Neuron (in vitro differentiated cells): Measurements from ENCODE around the gene SYDE2.

Source experiments
- H2AFZ ChIP-seq: one replicate; pipeline ENCODE4 v1.6.1; 2013; ENCODE audit warnings: low read depth, mild to moderate bottlenecking, inconsistent platforms, low read length, moderate library complexity
- H3K27me3 ChIP-seq: one replicate; pipeline ENCODE4 v1.6.1; 2013; ENCODE audit warnings: low read length; ENCODE audit not compliant: insufficient read depth
- H3K36me3 ChIP-seq: one replicate; pipeline ENCODE4 v1.6.1; 2013; ENCODE audit warnings: low read length; ENCODE audit not compliant: insufficient read depth
- H3K4me1 ChIP-seq: one replicate; pipeline ENCODE4 v1.6.1; 2013; ENCODE audit warnings: low read length; ENCODE audit not compliant: insufficient read depth
- H3K4me3 ChIP-seq: 2 replicates; pipeline ENCODE4 v1.5.1; 2013; ENCODE audit warnings: mild to moderate bottlenecking, low read length, moderate library complexity
- H3K9me3 ChIP-seq: one replicate; pipeline ENCODE4 v1.6.1; 2013; ENCODE audit warnings: low read length

The SYDE2 gene

DNA sequence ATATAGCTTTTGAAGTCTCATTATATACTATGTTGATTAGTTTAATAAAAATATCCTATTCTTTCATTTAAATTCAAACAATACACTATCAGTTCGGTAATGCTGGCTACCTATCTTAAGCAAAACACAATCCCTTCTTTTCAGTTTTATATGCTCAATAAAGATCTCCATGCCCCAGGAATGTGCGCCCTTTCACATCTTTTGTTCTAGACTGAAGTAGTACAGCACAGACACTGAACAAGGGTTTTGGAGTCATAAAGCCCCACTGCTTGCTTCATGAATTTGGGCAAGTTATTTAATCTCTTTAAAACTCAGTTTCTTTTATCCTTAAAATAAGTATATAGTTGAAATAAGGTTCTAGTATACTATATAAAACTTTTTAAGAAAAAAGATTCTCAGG, 22.4 kb downstream of the SYDE2 start:
- Histone ChIP-seq H3K9me3 (no peaks in the 10 kb centered on the region), H3K4me1 (peaks cover 2% of the 10 kb centered on the region), H3K27me3 (no peaks in the 10 kb centered on the region), H3K4me3 (no peak overlapping the region), H3K36me3 (peaks cover 12% of the 10 kb centered on the region), H2AFZ (no peak overlapping the region)

DNA sequence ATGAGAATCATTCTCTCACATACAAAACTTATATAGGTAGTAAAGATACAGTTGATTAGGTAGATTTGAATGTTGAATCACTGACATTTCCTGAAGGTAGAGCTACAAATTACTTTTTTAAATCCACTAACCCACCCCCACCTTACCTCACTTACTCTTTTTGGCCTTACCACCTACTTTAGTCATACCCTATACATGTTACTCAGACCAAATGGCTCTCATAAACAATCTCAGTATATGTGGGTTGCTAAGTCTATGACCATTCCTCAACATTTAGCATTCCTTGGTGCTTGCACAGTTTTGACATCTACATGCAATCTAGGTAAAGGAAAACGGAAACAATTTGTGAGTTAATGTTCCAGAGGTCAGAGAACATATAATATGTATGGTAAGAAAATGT, 26.3 kb downstream of the SYDE2 start:
- H3K27me3 ChIP-seq: no peaks in the 10 kb centered on the region
- H3K36me3 ChIP-seq: peaks cover 3% of the 10 kb centered on the region
- H3K9me3 ChIP-seq: no peaks in the 10 kb centered on the region
- H2AFZ ChIP-seq: no peak overlapping the region
- H3K4me3 ChIP-seq: no peak overlapping the region
- peaks cover 2% of the 10 kb centered on the region for H3K4me1 ChIP-seq

DNA sequence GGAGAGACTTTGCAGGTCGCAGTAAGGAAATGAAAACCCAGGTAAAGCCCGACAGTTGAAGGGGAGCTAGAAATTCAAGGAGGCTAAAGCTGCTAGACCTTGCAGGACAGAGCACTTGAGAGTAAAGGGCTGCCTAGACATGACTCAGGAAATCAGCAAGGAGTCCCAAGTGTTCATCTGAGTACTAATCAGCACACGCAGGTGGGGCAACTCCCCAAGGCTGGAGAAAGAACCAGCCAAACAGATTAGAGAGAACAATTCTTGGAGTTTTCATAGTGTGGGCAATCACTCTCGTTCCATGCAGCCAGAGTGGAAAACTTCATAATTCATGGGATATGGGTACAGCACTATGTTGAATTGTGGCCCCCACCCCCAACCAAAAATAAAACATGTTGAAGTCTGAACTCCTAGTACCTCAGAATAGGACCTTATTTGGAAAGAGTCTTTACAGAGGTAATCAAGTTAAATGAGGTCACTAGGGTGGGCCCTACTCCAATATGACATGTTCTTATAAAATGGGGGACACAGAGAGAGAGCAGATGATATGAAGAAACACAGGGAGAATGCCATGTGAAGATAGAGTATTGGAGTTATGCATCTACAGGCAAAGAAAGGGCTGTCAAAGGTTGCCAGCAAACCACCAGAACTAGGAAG, 28.0 kb downstream of the SYDE2 start:
- Histone ChIP-seq H3K4me3 (no peak overlapping the region), H3K9me3 (no peaks in the 10 kb centered on the region), H3K4me1 (no peaks in the 10 kb centered on the region)

DNA sequence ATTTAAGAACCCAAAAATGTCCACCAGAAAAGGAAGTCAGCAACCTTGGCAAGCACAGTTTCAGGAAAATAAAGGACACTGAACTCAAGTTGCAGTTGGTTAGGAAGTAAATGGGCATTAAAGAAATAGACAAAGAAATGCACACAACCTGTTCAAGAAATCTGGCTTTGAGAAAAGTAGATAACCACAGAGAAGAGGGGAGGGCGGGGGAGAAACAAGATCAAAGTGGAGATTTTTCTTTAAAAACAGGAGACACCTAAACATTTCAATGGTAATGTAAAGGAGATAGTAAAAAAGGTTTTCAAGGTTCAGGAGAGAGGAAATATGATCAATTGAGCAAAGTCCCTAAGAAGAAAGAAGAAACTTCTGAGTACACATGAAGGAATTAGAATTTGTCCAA, 29.1 kb downstream of the SYDE2 start:
- H3K9me3 ChIP-seq: no peaks in the 10 kb centered on the region
- H3K27me3 ChIP-seq: no peaks in the 10 kb centered on the region
- no peaks in the 10 kb centered on the region for H3K4me1 ChIP-seq
- no peak overlapping the region for H2AFZ ChIP-seq
- no peak overlapping the region for H3K4me3 ChIP-seq
- H3K36me3 ChIP-seq: no peaks in the 10 kb centered on the region

More for the DNA sequence above, 28.0 kb downstream of the SYDE2 start:
- H2AFZ ChIP-seq: no peak overlapping the region
- H3K27me3 ChIP-seq: no peaks in the 10 kb centered on the region
- peaks cover 3% of the 10 kb centered on the region for H3K36me3 ChIP-seq

DNA sequence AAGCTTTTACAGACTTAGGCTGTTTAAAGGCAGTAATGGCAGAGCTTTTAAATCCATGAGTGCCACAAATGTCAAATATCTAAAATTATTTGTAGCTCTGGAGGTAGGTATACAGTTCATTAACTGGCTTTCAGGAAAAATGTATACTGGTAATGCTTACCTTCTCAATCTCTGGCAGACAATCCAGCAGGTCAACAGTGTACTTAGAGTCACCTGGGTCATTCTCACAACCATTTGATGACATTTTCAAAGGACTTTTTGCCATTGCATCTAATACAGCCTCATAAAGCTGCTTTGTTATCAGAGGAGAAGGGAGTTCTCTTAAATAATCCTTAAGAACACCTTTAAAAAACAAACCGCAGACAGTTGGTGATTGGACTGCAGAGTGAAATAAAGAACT, 31.9 kb downstream of the SYDE2 start:
- no peaks in the 10 kb centered on the region for H3K27me3 ChIP-seq
- no peak overlapping the region for H2AFZ ChIP-seq
- H3K4me3 ChIP-seq: no peak overlapping the region
- H3K9me3 ChIP-seq: no peaks in the 10 kb centered on the region
- H3K4me1 ChIP-seq: no peaks in the 10 kb centered on the region
- H3K36me3 ChIP-seq: no peaks in the 10 kb centered on the region

DNA sequence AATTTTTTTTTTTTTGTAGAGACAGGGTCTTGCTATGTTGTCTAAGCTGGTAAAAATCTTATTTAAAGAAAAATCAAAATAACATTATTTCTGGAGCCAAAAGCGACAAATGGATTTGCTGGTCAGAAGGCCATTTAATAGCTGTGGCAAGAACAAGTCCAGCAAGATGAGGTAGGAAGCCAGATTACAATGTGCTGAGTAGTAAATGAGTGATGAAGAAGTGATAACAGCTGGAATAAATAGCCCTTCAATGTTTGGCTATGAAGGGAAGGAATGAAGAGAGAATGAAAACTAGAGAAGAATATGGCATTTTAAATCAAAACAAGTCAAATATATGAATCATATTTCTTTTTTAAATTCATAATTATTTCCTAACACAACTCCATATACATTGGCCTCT, 34.5 kb downstream of the SYDE2 start:
- H3K4me3 ChIP-seq: no peak overlapping the region
- no peaks in the 10 kb centered on the region for H3K27me3 ChIP-seq
- H3K36me3 ChIP-seq: no peaks in the 10 kb centered on the region
- H3K9me3 ChIP-seq: no peaks in the 10 kb centered on the region
- H3K4me1 ChIP-seq: no peaks in the 10 kb centered on the region
- H2AFZ ChIP-seq: no peak overlapping the region

DNA sequence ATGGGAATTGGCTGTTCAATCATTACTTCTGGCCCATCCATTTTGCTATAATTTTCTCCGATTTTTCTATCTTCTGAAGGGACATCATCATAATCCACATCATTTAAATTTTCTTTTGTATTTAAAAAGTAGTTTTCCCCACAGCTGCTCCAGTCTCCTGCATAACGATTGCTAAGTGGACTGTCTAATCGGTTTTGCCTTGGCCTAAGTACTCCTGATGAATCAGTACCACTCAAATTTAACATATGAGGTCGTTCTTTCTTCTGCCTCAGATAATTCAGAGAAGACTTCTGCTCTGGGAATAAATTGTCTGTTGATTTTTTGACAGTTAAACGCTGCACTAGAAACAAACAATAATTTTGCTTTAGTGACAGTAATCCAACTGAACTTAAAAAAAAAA, 41.9 kb downstream of the SYDE2 start:
- no peaks in the 10 kb centered on the region for H3K4me1 ChIP-seq
- no peak overlapping the region for H3K4me3 ChIP-seq
- H3K27me3 ChIP-seq: no peaks in the 10 kb centered on the region
- no peak overlapping the region for H2AFZ ChIP-seq
- H3K36me3 ChIP-seq: no peaks in the 10 kb centered on the region
- H3K9me3 ChIP-seq: no peaks in the 10 kb centered on the region

DNA sequence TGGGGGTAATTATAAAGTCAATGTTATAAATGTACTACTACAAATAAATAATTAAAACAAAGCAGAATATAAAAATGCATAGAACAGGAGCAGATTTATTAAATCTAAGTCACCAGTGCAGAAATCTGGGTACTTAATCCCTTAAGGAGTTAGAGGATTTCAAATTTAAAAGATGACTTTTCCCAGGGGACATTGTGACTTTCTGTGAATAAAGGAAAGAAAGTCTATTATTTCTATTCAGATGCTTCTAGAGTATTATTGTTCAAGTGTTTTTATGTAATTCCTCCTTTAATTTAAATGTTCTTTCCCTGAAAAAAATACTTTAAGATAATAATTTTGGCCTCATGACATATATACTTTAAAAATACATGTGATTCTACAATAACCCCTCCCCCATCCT, 43.4 kb downstream of the SYDE2 start:
- no peaks in the 10 kb centered on the region for H3K36me3 ChIP-seq
- H2AFZ ChIP-seq: no peak overlapping the region
- H3K4me3 ChIP-seq: no peak overlapping the region
- no peaks in the 10 kb centered on the region for H3K9me3 ChIP-seq
- no peaks in the 10 kb centered on the region for H3K27me3 ChIP-seq
- H3K4me1 ChIP-seq: peaks cover 2% of the 10 kb centered on the region

DNA sequence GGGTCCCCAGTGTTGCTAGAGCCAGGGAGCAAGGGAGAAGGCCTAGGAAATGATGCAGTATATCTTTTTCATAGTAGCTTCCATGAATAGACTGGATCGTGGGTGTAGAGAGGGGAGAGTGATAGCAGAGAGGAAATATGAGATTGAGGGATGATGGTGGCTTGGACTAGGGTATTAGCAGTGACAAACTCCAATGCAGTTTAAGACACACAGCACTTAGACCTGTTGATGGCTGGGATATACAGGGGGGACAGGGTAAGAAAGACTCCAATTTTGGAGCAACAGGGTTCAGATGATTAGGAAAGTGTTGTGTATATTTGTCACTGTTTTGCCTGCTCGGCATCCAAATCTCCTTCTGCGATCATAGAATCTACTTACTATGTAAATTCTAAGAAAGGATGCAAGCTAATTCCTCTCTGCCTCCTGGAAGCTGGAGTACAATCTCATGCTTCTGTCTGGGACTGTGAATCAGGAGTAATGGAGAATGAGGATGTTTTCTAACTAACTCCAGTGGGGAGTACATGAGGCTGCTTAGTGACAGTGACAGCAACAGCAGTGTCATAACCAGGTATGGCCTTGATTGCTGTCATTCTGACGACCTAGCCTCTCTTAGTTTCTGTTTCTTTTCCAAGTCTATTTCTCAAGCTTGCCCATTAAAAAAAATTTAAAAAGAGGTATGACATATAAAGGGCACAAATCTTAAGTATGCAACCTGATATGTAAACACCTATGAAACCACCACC, 47.5 kb downstream of the SYDE2 start:
- Histone ChIP-seq H3K4me3 (no peak overlapping the region), H3K9me3 (no peaks in the 10 kb centered on the region), H3K36me3 (no peaks in the 10 kb centered on the region)

DNA sequence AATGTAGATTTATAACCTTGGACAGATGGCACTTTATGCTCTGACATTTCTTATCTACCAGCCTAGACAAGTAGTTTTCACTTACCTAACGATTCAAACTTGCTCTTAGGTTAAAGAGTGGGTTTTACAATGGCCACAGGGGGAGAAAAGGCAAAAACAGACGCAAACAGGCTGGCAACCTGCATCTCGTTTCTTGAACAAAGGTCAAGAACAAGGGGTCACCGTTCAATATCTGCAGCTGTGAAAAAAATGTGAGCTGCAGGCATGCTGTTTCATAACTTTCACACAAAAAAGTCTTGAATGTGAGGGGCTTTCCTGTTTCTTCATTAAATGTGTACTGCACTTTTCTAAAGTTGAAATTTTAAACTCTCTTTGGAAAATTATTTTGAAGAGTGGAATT, 49.4 kb downstream of the SYDE2 start:
- no peaks in the 10 kb centered on the region for H3K27me3 ChIP-seq
- H2AFZ ChIP-seq: no peak overlapping the region
- peaks cover 10% of the 10 kb centered on the region for H3K4me1 ChIP-seq
- H3K9me3 ChIP-seq: no peaks in the 10 kb centered on the region
- no peak overlapping the region for H3K4me3 ChIP-seq
- H3K36me3 ChIP-seq: no peaks in the 10 kb centered on the region

More for the DNA sequence above, 47.5 kb downstream of the SYDE2 start:
- H2AFZ ChIP-seq: no peak overlapping the region
- peaks cover 10% of the 10 kb centered on the region for H3K4me1 ChIP-seq
- no peaks in the 10 kb centered on the region for H3K27me3 ChIP-seq

DNA sequence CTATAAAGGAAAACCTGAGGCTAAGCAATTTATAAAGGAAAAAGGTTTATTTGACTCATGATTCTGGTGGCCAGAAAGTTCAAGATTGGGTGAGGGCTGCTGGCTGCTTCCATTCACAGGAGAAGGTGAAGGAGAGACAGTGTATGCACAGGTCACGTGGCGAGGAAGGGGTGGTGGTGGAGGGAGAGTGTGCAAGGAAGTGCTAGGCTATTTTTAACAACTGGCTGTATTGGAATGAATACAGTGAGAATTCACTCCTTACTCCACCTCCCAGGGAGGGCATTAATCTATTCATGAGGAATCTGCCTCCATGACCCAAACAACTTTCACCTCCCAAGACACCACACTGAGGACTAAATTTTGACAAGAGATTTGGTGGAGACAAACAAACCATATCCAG, 51.0 kb downstream of the SYDE2 start:
- Histone ChIP-seq H3K27me3 (no peaks in the 10 kb centered on the region), H3K4me3 (no peak overlapping the region), H2AFZ (no peak overlapping the region), H3K36me3 (no peaks in the 10 kb centered on the region), H3K9me3 (no peaks in the 10 kb centered on the region), H3K4me1 (peaks cover 10% of the 10 kb centered on the region)

DNA sequence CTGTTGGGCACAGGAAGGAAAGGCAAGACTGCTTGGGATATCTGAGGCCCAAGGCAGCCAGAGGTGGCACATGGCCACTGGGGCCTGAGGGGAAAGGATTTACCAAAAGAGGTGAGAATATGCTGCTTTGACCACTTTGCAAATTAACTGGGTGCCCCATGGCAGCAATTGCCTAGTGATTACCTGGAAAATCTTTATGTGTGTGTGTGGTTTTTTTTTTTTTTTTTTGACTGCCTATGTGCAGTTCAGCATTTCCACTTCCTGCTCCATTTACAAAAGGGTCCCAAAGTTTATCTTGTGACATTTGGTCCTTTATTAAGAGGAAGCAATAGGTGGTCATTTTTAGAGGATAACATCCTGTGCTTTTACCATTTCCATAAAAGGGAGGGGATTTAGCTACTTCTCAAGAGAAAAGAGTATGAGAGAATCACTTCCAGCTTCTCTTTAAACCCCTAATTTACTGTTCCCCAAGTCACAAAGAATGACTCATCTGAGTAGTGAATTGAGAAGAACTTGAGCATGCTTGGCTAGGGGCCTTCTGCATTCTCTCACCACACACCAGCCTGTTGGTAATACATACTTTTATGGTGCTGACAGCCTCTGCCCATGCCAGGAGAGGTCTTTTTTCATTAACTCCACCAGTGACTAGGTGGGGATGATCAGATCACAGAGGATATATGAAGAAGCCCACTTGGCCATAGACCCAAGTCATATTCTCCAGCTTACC, 52.1 kb downstream of the SYDE2 start:
- Histone ChIP-seq H2AFZ (no peak overlapping the region), H3K4me3 (no peak overlapping the region), H3K36me3 (no peaks in the 10 kb centered on the region), H3K4me1 (peaks cover 10% of the 10 kb centered on the region), H3K9me3 (no peaks in the 10 kb centered on the region), H3K27me3 (no peaks in the 10 kb centered on the region)

DNA sequence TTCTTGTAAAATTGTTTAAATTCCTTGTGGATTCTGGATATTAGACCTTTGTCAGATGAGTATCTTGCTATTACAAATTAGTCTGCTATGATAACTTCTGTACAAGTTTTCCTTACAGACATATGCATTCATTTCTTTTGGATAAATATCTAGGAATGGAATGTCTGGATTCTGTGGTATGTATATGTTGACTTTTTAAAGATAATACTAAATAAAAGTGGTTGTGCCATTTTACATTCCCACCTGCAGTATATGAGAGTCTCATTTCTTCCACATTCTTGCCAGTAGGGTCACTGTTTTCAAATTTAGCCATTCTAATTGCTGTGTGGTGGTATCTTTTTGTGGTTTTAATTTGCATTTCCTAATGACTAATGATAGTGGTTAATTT, 53.9 kb downstream of the SYDE2 start:
- H3K9me3 ChIP-seq: no peaks in the 10 kb centered on the region
- peaks cover 9% of the 10 kb centered on the region for H3K4me1 ChIP-seq
- no peaks in the 10 kb centered on the region for H3K27me3 ChIP-seq
- no peaks in the 10 kb centered on the region for H3K36me3 ChIP-seq
- no peak overlapping the region for H3K4me3 ChIP-seq
- H2AFZ ChIP-seq: no peak overlapping the region
